NOMO-1 treated with dmso at 0.1 percent for 144 hours (cell line): ENCODE data around the gene ADAMTS2.

ENCODE experiments used
- DNase-seq: peaks from one replicate; lab custom pipeline; 2025; ENCODE audit not compliant: unreplicated experiment; lab: John Stamatoyannopoulos, UW

ADAMTS2 gene

GRCh38 chr5:179131321-179131835, 213.9 kb downstream of the ADAMTS2 start:
- no peak for DNase-seq

DNA sequence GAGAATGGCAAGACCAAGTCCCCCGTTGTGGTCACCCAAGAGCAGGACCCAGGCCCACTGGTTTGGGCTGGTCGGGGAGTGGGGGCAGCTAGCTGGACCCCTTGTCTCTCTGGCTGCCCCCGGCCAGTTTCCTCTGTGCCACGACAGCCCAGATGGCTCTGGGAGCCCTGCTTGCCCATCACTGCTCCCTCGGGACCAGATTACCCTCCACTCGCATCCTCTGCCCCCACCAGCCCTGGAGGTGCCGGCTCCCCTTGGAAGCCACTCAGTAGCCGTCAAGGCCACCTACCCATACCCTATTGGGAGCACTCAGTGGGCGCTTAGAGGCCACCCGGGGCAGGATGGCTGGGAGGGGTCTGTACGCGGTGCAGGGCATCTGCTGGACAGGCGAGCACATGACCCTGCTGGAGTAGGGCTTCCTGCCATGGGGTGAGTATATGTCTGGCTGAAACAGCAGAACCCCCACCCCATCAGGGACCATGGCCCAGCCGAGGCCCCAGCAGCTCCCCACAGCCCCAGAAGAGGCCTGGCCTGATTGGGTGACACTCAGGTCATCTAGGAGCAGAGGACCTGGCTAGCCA, 215.1 kb downstream of the ADAMTS2 start:
- no peak for DNase-seq

DNA sequence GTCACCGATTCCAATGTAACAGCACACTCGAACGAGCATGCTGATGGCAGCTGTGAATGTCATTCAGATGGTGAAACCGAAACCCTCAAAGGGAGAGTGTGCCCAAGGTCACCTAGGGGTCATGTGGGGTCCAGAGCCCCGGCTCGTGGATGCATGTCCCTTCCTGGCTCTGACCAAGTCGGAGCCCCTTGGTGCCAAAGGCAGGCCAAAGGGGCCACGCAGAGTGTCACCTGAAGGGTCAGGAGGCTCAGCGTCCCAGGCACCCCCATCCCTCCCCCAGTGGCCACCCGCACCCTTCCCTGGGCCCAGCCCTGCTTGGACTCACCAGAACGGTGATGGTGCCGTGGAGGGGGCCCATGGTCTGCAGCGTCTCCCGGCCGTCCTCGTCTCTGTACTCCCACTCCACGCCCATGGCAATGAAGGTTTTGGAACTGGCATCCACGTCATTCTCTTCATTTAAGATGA, 215.6 kb downstream of the ADAMTS2 start:
- DNase-seq: no peak

GRCh38 chr5:179128976-179129375, 216.3 kb downstream of the ADAMTS2 start:
- no peak for DNase-seq

GRCh38 chr5:179128041-179128365, 217.3 kb downstream of the ADAMTS2 start:
- DNase-seq: no peak

- no peak for DNase-seq
Observed at GRCh38 chr5:179127136-179128040, 217.9 kb downstream of the ADAMTS2 start.

DNA sequence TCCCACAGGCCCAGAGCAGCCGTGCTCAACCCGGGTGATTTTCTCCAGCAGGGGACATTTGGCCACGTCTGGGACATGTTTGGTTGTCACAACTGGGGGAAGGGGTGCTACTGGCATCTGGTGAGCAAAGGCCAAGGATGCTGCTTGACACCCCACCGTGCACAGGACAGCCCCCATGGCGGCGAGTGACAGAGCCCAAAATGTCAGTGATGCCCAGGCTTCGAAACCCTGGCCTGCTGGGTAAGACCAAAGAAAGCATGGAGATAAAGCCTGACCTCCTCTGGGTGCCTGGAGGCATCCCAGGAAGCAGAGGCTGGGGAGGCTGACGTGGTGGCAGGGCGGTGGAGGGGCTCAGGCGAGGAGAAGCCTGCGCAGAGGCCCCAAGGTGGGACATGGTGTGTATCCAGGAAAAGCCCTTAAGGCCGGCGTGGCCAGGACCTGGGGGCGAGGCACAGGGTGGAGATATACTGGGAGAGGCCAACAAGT, 218.7 kb downstream of the ADAMTS2 start:
- DNase-seq: no peak

- no peak for DNase-seq
Observed at GRCh38 chr5:179125789-179126505, 219.3 kb downstream of the ADAMTS2 start.

GRCh38 chr5:179124853-179125788, 220.1 kb downstream of the ADAMTS2 start:
- no peak for DNase-seq

DNA sequence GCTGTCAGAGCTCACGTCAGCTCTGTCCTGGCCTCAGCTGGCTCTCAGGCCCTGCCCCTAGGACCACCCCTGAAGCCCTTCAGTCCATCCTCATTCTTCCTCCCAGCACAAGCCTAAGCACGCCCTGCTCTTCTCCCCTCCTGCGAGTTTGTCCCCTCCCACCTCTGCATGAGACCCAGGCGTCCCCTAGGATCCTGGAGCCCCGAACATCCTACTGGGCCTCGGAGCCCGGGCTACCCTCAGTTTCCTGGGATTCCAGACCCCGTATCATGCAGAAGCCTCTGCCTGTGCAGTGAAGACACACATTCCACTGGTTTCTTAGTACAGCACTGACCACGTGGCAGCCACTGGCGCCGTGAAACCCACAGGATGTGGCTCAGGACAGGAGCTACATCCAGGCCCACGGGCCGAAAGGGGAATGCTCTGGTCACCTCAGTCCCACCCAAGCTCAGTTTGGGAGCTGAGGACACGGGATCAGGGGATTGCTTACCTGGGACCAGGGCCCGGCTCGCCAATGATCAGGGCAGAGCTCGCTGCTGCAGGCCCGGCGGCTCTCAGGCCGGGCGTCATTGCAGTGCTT, 220.9 kb downstream of the ADAMTS2 start:
- DNase-seq: no peak

- DNase-seq: no peak
Observed at GRCh38 chr5:179123491-179124272, 221.6 kb downstream of the ADAMTS2 start.

GRCh38 chr5:179123109-179123426, 222.2 kb downstream of the ADAMTS2 start:
- DNase-seq: no peak

DNA sequence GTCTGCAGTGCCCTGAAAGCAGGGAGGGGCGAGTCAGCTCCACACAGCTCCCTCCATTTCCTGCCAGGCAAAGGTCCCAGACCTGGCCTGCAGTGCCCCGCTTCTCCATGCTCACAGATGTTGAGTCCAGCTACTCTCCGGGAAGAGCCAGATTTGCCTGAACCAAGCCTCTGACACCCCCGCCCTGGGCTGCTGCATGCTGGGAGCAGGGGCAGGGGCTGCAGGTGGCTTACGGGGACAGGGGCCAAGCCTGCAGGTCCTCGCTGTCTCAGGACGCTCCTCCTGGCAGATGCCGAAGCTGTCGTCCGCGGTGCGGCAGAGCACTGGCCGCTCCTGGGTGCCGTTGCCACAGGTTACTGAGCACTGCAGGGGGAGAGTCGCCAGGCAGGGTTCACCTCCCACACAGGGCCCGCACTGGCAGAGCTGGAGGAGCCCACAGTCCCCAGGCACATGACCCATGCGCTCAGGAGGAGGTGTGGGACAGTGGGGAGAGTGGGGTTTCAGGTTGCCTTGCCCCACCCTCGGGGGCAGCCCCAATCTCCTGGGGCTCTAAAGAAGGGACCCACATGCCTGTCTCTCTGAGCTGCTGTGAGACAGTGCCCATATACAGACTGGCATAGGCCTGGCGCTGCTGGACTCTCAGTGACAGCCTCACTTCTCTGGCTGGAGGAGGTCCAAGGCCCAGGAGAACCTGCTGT, 222.7 kb downstream of the ADAMTS2 start:
- no peak for DNase-seq

DNA sequence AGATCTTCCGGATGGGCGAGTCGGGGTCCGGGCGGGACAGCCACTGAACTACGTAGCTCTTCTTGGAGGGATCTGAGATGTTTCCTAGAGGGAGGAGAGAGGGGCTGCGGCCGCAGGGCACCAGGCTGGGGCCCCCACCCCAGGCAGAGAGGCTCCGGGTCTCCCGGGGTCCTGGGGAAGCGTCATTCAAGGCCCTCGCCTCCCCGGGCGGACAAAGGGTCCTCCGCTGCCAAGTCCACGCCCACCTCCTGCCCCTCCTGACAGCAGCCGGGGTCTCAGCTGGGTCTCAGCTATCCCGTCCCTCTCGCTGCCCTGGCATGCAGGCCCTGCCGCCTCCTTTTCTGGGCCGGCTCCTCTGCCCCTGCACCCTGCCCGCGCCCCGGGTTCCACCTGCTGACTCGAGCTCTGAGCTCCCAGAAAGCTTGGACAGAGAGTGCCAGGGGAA, 223.6 kb downstream of the ADAMTS2 start:
- DNase-seq: no peak

DNA sequence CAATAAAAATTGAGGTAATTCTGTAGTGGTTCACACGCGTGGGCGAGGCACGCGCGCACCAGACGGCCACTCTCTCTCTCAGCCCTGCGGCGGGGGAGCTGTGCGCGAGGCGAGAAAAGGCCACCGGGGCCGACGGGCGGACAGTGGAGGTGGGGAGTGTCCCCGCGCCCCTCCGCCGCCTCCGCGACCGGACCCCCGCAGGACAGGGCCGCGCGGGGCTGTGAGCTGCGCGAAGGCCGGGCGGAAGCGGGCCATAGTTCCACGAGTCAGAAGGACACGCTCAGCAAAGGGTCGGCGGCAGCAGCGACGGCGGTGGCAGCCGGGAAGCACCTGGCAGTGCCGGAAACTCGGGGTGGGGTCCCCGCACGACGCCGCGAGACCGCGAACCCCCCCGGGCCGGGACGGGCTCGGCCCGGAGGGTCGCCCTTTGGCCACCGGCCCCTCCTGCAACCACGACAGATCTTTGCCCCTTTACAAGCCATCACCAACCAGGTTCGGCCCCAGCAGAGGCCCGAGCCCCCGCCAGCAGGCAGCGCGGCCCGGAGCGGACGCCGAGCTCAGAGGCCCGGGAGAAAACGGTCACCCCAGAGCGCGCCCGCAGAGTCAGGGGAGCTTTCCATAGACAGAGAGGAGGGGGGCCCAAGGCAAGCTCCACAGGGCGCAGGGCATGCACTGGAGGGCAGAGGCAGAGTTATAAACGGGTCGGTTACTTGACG, 224.2 kb downstream of the ADAMTS2 start:
- no peak for DNase-seq

DNA sequence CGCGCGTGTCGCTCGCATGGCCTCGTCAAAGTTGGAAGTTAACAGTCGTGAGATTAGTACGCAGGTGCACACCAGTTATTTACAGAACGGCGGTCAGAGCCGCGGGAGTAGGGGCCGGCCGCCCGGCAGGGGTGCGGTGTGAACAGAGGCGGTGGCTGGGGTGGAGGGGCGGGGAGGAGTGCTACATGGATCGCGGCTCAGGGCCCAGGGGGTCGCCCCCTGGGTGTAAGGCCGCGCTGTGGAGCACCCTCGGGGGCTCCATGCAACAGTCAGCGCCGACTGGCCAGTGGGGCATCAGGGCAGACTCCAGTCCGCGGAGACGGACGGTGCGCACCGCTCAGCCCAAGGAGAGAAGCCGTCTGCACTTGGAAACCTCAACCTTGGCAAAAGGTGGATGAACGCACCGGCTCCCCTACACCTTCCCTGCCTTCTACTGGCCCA, 224.8 kb downstream of the ADAMTS2 start:
- no peak for DNase-seq

DNA sequence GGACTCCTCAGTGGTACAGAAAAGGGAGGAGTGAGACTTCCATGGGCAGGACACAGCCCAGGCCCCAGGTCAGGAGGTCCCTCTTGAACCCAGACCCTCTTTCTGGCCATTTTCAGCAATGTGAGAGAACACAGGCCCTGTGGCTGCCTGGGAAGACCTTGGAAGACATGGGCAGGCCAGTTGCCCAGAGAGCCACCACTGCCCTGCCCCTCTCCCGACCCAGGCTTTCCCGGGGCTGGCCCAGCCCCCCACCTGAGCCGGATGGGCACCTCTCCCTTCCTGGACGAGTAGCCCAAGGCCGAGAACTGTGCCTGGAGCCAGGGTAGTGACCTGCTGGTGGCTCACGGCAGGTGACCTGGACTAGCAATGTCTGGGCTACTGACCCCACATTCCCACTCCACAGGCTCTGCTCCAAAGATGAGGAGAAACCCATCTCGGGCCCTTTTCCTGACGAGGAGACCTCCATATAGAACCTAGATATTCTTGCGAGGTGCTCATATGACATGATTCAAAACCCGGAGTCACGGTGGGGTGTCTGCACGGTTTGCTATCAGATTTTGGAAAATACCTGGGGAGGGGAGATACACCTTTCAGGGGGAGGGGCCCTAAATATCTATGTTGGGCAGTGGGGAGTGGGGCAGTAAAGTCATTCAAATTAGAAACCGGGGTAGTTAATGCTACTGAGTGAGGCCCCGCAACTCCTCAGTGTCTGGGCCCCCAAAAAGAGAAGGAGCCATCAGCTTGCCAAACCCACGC, 225.7 kb downstream of the ADAMTS2 start:
- DNase-seq: no peak
